ENCODE measurements around the gene MAST2. TPM values are rescaled to one million over a fixed set of nuclear protein-coding genes. Genes with fewer than 3 reads are reported as not detected.

MAST2 gene
- total and polyA plus RNA-seq, 2 of the 13 experiments (the other 11 are each of a cell fraction or from before 2014, with no cell fraction given), result 15.3 to 23.0 TPM

GRCh38 chr1:45822644-45823043, 19.2 kb downstream of the MAST2 start (continued):
- TF ChIP-seq HMG20A (CRISPR knock-in tag; IDR thresholded peaks at IDR 0.05; ENCODE audit: borderline replicate concordance) (peak; percentile 62; the same call in 1 of the 2 replicates), HIVEP1 (CRISPR knock-in tag; IDR thresholded peaks at IDR 0.05) (no peak), DBP (CRISPR knock-in tag; IDR thresholded peaks at IDR 0.05; ENCODE audit: not compliant biosample characterization) (no peak), THAP11 (CRISPR knock-in tag; IDR thresholded peaks at IDR 0.05) (peak; percentile 40; the same call in 1 of the 2 replicates), KDM5A (IDR thresholded peaks at IDR 0.05; ENCODE audit: borderline replicate concordance, low read length) (no peak), ZNF766 (CRISPR knock-in tag; IDR thresholded peaks at IDR 0.05; ENCODE audit: borderline replicate concordance) (no peak), HDAC2 (CRISPR knock-in tag; IDR thresholded peaks at IDR 0.05) (peak; percentile 48; the same call in 1 of the 2 replicates), ZNF800 (CRISPR knock-in tag; IDR thresholded peaks at IDR 0.05) (no peak), SNAPC4 (CRISPR knock-in tag; IDR thresholded peaks at IDR 0.05) (no peak), KAT8 (CRISPR knock-in tag; IDR thresholded peaks at IDR 0.05) (peak; percentile 37; the same call in 1 of the 2 replicates), RXRB (CRISPR knock-in tag; IDR thresholded peaks at IDR 0.05; ENCODE audit: borderline replicate concordance) (peak; percentile 33; the same call in 1 of the 2 replicates), ZNF703 (CRISPR knock-in tag; IDR thresholded peaks at IDR 0.05; ENCODE audit: borderline replicate concordance) (no peak), ZNF18 (CRISPR knock-in tag; IDR thresholded peaks at IDR 0.05; ENCODE audit: insufficient replicate concordance) (no peak), ZNF446 (CRISPR knock-in tag; IDR thresholded peaks at IDR 0.05) (no peak), BHLHE40 (IDR thresholded peaks at IDR 0.05; ENCODE audit: low read length) (no peak), ARID5B (CRISPR knock-in tag; IDR thresholded peaks at IDR 0.05) (peak; percentile 85), TEAD3 (CRISPR knock-in tag; optimal IDR thresholded peaks at IDR 0.05; ENCODE audit: borderline replicate concordance) (peak; percentile 34)

All from HepG2 (cell line).